Epidermal melanocyte (primary cell): ENCODE results near the gene TRIM41.
"Not testable (repeated sequence)": the region's sequence is repeated elsewhere in the genome, so short reads cannot be mapped to it uniquely, and the experiment has no call there.

Experiments
- DNase-seq: peaks from one replicate; pipeline ENCODE4 v3.0.0; 2011; ENCODE audit warnings: low spot score; ENCODE audit not compliant: insufficient read length

TRIM41 gene

GRCh38 chr5:181223058-181223728 is at the start of gene TRIM41:
TSS of gene TRIM41 (plus strand) at chr5:181223281. CDS start at chr5:181224000, 719 bp downstream.
- DNase-seq: peak; percentile 94

- DNase-seq: no peak
These were observed 49.4 kb upstream of the TRIM41 start for GRCh38 chr5:181173420-181174342.

DNA sequence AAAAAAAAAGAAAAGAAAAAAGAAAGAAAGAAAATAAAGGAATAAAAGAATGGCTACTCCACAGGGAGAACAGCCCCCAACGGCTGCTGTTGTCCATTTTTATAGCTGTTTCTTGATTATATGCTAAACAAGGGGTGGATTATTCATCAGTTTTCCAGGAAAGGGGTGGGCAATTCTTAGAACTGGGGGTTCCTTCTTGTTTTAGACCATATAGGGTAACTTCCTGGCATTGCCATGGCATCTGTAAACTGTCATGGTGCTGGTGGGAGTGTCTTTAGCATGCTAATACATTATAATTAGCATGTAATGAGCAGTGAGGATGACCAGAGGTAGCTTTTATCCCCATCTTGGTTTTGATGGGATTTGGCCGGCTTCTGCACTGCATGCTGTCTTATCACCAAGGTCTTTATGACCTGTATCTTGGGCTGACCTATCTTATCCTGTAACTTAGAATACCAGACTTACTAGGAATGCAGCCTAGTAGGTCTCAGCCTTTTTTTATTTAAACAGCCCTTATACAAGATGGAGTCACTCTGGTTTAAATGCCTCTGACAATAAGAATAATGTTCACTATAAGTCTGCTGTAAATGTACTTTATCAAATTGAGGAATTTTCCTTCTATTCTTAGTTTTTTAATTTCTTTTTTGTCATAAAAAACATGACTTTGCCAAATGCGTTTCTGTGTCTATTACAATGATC is 46.7 kb upstream of the TRIM41 start:
- DNase-seq: no peak

- DNase-seq: not testable (repeated sequence)
These were observed 45.5 kb upstream of the TRIM41 start for GRCh38 chr5:181177559-181177958.

DNA sequence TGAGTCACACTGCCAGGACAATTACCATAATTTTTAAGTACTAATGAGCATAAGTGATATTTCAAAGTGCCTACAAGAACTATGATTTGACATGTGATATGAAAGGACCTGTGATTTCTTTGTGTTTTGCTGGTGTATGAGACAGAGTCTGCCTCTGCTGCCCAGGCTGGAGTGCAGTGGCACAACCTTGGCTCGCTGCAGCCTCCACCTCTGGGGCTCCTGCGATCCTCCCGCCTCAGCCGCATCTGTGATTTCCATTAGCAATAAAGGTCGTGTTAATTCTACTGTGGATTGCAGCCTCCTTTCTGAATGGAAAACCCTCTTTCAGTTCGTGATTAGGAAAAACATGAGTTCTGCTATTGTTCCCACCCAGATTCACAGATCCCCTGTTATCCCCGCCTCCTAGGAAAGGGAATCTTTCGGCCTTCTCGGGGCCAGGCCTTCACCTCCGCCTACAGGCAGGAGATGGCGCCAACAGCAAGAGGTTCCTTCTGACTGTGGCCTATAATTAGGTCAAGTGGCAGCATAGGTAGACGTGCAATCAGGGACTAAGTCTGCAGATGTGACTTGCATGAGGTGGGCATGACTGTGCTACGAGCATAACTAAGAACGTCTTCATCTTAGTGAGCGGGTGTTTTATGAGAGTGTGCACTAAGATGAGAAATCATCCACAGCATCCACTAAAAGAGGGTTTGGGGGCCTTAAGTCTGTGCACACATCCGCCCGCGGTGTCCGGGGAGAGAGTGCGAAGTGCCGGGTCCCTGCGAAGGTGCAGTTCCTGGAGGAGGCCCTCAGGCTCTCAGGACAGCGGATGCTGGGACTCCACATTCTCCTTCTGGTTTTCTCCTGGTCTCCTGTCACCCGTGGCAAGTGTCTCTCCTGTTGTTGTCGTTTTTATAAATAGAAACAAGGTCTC is 41.2 kb upstream of the TRIM41 start:
- DNase-seq: no peak

DNA sequence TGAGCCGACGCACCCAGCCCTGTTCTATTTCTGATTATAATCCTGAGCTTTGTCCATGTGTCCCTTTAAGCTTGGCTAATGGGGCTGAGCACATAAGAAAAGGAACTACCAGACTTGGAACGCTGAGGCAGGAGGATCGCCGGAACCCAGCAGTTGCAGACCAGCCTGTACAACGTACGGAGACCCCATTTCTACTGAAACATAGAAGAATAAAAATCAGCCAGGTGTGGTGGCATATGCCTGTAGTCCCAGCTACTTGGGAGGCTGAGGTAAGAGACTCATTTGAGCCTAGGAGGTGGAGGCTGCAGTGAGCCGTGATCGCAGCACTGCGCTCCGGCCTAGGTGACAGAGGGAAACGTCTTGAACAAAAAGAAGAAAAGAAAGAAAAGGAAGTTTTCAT is 40.4 kb upstream of the TRIM41 start:
- no peak for DNase-seq

DNA sequence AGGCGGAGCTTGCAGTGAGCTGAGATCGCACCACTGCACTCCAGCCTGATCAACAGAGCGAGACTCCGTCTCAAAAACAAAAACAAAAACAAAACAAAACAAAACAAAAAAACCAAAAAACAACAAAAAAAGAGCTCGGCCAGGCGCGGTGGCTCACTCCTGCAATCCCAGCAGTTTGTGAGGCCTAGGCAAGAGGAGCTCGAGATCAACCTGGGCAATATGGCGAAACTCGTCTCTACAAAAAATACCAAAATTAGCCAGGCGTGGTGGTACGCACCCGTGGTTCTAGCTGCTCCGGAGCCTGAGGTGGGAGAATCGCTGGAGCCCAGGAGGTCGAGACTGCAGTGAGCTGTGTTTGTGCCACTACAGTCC is 38.2 kb upstream of the TRIM41 start:
- DNase-seq: no peak

DNA sequence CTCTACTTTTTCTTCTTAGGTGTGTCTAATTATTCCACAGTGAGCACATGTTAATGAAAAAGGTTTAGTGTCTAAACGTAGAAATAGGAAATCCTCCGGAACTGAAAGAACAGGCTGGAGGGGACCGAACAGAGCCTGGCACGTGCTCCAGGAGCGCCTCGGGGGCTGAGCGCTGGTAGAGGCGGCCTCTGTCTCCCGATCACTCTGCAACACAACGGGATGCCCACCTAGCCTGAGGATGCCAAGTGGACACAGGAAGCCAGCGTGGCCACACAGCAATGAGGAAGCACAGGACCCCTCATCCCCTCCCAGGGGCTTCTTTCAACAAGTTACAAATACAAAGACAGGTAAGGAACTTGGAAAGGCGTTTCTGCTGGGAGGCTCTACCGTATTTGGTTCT is 37.5 kb upstream of the TRIM41 start:
- DNase-seq: no peak

DNA sequence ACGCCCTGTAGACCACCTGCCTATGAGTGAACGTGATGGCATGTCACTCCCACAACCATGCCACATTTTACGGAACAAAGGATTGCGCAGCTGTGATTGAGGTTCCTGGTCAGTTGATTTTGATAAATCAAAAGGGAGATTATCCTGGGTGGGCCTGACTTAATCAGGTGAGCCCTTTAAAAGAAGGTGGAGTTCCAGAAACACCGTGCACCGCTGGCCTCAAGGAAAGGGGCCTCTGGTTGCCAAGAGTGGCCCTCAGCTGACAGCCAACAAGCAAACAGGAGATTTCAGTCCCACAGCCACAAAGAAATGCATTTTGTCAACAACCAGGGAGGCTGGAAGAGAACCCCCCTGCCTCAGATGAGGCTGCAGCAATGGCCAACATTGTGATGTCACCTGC is 37.1 kb upstream of the TRIM41 start:
- DNase-seq: no peak

- no peak for DNase-seq
These were observed 36.0 kb upstream of the TRIM41 start for GRCh38 chr5:181186986-181187499.

DNA sequence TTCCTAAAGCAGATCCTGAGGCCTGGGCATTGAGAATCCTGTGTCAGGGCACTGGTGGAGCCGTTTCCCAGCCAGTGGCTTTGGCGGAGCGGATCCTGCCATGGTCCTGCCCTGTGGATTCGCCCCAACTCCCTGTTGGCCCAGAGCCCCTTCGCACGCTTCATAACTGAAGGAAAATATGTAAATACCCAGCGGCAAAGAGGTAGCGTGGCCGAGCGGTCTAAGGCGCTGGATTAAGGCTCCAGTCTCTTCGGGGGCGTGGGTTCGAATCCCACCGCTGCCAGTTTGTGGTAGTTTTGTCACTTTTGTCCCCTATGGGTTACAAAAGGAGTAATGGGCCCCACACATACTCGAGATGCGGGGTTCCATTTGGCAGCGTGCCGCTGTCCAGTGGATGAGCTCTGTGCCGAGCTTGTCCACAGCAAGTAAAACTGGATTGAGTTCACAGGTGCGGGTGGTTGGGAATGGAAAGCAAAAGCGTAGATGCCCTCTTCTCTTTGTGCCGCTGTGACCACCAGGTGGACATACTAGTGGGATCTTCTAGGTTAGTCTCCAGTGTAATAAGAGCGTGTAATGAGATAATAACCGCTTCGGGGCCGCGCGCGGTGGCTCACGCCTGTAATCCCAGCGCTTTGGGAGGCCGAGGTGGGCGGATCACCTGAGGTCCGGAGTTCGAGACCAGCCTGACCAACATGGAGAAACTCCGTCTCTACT is 35.4 kb upstream of the TRIM41 start:
- no peak for DNase-seq

GRCh38 chr5:181188700-181189362 is 34.2 kb upstream of the TRIM41 start:
- no peak for DNase-seq

GRCh38 chr5:181189363-181189961 is 33.6 kb upstream of the TRIM41 start:
- DNase-seq: no peak

DNA sequence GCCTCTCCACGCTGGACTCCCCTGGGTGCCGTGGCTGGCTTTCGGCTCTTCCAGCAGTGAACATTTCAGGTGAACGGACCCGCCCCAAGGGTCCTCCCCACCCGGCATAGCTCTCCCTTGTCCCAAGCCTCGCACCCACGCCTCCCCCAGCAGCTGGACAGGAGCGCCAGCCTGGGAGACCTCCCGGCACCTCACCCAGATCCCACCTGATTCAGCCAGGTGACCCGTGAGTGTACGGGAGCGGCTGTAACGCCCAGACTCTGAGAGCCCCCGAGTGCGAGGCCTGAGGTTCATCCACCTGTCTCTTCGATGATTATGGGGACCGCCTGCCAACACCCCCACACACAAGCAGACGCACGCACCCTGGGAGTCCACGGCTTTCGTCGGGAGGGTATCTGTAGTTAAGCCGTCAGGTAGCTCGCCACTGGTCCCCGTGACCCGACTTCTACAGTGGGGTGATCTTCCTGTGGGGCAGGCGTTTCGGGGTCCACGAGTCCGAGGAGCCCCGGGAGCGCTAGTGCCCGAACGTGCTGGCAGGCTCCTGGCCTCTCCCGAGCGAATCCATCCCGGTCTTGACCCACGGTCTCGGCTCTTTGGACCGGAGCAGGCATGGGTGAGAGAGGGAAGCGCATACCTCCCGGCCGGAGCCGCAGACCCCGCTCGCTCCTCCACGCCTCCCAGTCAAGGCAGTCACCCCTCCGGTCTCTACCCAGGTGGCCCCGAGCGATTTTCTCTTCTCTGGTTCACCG is 32.9 kb upstream of the TRIM41 start:
- no peak for DNase-seq

GRCh38 chr5:181190711-181191525 is 32.2 kb upstream of the TRIM41 start:
- DNase-seq: no peak

DNA sequence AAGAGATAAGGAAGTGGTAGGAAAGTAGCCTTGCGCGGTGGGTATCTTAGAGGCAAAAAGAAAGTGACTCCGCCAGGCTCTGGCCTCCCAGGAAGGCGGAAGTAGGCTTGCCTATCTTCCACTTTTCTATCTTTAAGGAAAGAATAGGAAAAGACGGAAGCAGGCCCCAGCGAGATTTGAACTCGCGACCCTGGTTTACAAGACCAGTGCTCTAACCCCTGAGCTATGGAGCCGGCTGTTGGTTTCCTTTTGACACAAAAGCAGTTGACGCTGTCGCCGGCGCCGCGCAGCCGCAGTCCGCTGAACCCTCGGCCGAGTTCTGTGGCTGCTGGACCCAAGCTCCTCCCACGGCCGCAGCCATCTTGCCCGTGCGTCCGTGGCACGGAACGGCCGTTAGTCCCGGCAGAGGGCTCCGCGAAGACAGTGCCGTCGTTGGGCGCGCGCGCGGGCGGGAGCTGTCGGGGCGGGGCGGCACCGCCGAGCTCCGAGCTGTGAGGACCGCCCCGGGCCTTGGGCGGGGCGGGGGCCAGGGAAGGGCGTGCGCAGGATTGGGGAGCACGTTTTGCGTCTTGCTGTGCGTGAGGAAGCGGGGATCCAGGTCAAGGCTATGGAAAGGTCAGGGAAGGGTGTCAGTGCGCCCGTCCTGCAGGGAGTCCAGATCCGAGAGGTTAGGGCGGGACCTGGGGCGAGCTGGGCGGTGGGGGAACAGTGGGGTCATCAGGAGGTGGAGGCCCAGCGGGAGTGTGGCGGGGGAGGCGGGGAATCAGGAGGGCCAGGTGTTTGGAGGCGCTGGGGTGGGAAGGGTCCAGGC is 31.4 kb upstream of the TRIM41 start:
- DNase-seq: peak; percentile 87
